Airway epithelial cell (primary cell): ENCODE measurements around the gene CMTM3. TPM values are rescaled to one million over a fixed set of nuclear protein-coding genes. Genes with fewer than 3 reads are reported as not detected.

ENCODE experiments used
- total RNA-seq: library from RNA; depleted of rRNA; stranded (reverse); fragments of >200 nt; gene quantifications from 2 replicates; pipeline ENCODE4 v1.2.3, GENCODE V29; 2015

Gene CMTM3
- 14.6 and 20.2 TPM in 2 replicates for total RNA-seq

GRCh38 chr16:66604376-66605176 lies at the start of gene CMTM3:
CMTM3 (plus strand) TSS chr16:66604704; CDS start chr16:66604806, 102 bp downstream.

GRCh38 chr16:66566051-66566901 lies 38.2 kb upstream of the CMTM3 start, which contains the start of gene CMTM1:
CMTM1 (plus strand) TSS chr16:66566439; CDS start chr16:66566514, 75 bp downstream.

GRCh38 chr16:66578651-66579531 lies 25.6 kb upstream of the CMTM3 start, which contains the start of gene CMTM2:
CMTM2 (plus strand) TSS chr16:66579463; CDS start chr16:66579608, 145 bp downstream.

Other genes starting within 250 kb of the CMTM3 start
- 0.14 TPM in 1 of 2 replicates, not detected in the other for gene CDH5, start 238.0 kb upstream of the CMTM3 start, total RNA-seq
- gene BEAN1, start 177.4 kb upstream of the CMTM3 start, total RNA-seq: 0.42 TPM in 1 of 2 replicates, not detected in the other
- gene TK2, start 54.6 kb upstream of the CMTM3 start, total RNA-seq: 17.2 and 17.8 TPM in 2 replicates
- 18.5 and 40.3 TPM in 2 replicates for gene CKLF, start 52.1 kb upstream of the CMTM3 start, total RNA-seq
- 0.35 TPM in 1 of 2 replicates, not detected in the other for gene CMTM1, start 38.3 kb upstream of the CMTM3 start, total RNA-seq
- not detected in 2 replicates for gene CMTM2, start 25.2 kb upstream of the CMTM3 start, total RNA-seq
- 13.7 and 22.3 TPM in 2 replicates for gene CMTM4, start 92.0 kb downstream of the CMTM3 start, total RNA-seq
- 42.8 and 56.0 TPM in 2 replicates for gene DYNC1LI2, start 146.9 kb downstream of the CMTM3 start, total RNA-seq
- 0.07 and 0.46 TPM in 2 replicates for gene TERB1, start 196.9 kb downstream of the CMTM3 start, total RNA-seq
- gene NAE1, start 226.3 kb downstream of the CMTM3 start, total RNA-seq: 72.0 and 93.3 TPM in 2 replicates
- not detected in 2 replicates for gene CA7, start 239.7 kb downstream of the CMTM3 start, total RNA-seq